GM12874 (cell line): ENCODE measurements around the gene RIPK4.

Experiments
- TF ChIP-seq, protein P1 (sequence below): IDR thresholded peaks from 2 replicates; pipeline ENCODE4 v1.5.1; 2011; ENCODE audit warnings: low read depth, mild to moderate bottlenecking, control low read depth, low read length, moderate library complexity; ENCODE audit not compliant: insufficient read depth

The RIPK4 gene

DNA sequence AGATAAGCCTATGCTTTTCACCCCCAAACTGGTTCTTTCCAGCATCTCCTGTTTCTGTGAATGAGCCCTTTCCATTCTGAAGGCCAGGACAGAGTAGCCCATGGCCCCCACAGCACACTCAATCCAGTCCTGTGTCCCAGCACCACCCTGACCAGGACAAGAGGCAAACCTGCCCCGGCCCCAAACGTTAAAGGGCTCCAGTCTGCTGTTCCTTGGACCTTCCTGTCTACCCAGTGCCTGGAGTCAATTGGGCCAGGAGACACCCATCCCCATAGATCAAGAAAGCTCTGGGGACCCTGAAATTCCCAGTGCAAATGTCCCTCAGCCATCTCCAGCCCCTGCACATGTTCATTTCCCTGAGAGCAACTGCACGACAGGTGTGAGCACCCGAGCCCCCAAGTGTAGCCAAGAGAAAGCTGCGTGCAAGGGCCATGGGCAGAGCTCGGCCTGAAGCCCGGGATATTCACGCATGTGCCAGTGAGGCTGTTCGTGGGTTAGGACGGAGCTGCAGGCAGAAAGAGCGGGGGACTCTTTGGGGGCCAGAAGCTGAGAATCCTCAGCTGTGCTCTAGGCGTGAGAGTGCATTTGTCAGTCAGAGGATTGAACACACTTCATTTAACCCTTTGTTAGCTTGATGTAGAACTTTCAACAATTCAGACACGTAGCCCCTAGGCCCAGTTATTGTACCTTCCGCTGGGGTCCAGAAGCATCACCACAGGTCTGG, 4.2 kb upstream of the RIPK4 start:
- TF ChIP-seq, protein P1, sequence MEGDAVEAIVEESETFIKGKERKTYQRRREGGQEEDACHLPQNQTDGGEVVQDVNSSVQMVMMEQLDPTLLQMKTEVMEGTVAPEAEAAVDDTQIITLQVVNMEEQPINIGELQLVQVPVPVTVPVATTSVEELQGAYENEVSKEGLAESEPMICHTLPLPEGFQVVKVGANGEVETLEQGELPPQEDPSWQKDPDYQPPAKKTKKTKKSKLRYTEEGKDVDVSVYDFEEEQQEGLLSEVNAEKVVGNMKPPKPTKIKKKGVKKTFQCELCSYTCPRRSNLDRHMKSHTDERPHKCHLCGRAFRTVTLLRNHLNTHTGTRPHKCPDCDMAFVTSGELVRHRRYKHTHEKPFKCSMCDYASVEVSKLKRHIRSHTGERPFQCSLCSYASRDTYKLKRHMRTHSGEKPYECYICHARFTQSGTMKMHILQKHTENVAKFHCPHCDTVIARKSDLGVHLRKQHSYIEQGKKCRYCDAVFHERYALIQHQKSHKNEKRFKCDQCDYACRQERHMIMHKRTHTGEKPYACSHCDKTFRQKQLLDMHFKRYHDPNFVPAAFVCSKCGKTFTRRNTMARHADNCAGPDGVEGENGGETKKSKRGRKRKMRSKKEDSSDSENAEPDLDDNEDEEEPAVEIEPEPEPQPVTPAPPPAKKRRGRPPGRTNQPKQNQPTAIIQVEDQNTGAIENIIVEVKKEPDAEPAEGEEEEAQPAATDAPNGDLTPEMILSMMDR: no peak

DNA sequence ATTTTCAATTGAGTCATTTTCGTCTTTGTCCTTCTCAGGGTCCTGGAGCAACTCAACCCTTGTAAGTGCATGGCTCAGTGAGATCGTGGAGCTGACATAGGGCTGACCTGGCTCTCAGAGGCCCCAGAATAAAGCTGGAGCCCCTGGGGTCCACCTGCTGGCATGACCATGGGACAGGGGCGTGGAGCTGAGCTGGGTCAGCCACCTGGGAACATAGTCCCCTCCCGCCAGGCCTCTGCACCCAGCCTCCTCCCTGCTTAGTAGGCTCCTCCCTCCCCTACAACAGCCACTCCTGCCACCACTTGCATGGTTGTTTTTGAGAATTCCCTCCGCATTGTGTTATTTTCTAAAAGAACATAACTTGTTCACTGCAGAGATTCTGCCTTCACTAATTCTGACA, 3.1 kb upstream of the RIPK4 start:
- TF ChIP-seq, protein P1: no peak

DNA sequence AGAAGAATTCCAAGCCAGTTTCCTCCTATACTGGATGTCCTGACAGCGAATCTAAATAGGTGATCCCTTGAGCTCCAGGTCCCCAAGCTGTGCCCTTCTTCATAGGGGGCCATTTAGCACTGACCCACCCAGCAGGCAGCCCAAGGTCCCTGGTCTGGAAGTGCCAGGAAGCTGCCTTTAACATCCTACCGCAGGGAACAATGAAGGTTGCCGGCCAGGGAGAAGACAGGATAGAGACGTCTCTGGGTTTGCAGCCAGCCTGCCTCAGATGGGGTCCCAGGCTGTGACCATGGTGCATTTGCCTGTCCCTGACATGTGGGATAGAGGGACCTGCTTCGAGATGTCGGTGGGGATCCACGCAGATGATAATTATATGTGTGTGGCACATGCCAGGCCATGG, 2.7 kb upstream of the RIPK4 start:
- TF ChIP-seq, protein P1: no peak

DNA sequence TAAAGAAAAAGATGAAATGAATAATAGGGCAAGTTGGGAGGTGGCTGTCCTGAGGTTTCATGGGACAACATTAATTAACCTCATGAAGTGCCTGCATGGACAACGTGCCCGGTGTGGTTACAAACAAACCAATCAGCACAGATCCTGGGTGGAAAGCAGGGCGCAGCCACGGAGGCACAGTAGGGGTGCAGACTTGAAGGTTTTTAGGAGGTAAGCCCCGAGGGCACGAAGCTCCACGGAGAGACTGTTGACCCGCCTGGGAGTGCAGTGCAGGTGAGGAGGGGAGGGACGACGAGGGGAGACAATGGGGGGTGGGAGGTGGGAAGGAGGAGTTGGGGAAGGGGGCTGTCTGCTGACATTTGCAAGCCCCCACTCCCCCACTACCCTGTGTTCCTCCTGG, 2.3 kb upstream of the RIPK4 start:
- TF ChIP-seq, protein P1: no peak

DNA sequence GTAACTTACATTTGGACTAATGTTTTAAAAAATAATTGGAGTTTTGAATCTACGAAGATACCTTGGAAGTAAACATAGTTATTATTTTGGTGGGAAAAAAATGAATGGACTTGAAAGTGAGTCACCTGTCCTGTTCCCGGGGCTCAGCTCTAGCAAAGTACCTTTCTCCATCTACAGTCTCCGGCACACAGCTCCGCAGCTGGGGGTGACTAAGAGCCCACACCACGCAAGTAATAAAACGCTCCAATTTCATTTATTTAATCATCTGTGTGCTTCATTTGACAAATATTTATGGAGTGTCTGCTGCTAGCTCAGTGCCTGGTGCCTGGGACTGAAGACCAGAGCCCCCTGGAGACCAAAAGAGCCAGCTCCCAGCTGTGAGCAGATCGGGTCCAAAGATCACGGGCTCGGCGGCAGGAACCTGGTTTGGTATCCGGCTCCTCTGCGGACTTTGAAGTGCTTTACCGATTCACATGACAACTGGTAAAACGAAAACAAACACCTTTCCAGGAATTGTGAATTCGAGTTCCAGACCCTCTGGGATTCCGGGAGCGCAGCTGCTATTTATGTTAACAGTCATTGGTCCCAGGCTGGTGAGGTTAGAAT, 1.7 kb upstream of the RIPK4 start:
- TF ChIP-seq, protein P1: peak; percentile 28; the same call in 1 of the 2 replicates

DNA sequence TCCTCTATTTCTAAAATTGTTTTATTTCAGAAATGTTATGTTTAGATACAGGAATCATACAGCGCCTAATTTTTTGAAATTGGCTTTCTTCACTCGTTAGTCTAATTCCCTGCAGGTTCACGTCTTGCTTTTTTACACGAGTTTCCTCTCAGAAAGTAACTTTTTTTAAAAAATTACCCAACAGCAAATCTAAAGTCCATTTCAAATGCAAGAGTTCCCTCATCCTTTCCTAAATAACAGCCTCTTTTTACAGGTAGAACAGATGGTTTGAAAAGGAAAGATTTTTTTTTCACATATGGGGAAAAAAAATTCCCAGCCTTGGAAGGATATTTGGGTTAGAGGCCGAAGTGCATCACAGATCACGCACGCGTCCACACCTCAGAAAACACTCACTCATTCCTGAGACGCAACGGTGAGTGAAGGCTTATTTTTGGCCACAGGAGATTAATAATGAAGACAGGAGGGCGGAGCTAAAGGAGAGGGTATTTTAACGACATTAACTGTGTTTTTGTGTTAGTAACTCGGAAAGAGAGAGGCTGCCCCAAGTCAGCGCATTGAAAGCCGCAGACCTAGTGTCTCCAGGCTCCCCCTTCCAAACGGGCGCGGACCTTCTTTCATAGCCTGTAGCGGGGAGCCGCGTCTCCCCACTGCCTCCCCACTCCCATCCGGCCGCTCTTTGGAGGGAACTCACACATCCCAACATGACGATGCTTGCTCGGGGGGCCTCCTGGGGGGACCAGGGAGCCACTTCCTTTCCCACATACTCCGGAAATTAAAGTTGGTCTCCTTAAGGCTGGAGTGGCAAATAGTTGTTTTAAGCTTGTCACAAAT, 969 bp upstream of the RIPK4 start:
- TF ChIP-seq, protein P1: no peak
